ENCODE measurements around the gene SLC12A4.
"Not testable (repeated sequence)": the region's sequence is repeated elsewhere in the genome, so short reads cannot be mapped to it uniquely, and the experiment has no call there.

Gene SLC12A4

DNA sequence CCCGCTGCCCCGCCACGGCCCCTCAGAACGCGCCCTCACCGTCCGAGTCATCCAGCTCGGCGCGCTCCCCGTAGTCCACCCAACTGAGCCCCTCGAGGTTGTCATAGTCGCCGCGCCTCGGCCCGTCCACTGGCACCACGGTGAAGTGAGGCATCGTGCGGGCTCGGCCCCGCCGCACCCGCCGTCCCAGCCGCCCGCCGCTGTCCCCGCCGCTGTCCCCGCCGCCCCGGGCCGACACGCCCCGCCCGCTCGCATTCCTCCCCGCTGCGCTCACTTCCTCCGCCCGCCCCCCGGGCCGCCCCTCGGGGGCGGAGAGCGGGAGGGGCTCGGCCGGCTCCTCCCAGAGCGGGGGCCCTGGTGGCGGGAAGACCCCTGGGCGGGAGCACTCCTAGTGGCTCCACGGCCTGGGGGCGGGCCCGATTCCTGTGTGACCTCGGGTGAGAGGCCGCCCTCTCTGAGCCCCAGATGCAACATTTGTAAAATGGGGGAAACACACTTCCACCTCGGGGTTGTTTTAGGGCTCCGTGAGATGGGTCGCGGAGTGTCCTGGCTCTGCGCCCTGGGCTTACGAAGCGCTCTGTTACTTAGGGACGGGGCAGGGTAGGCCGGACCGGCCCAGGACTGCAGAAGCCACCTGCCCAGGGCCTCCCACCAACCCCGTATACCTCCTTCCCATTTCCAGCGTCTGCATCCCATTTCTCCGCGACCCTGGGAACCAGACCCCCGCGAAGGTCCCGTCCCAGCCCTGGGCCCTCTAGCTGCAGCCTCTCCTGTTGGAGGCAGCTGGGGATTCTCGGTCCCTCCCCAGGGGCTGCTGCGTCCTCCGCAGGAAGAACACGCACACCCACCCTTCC, at the start of gene SLC12A4:
Gene SLC12A4, minus strand, starts transcription at position 238 of the 854 bp plus-strand sequence. Its CDS starts 84 bp downstream, at position 154.
- DNase-seq, result peak; percentile 78

DNA sequence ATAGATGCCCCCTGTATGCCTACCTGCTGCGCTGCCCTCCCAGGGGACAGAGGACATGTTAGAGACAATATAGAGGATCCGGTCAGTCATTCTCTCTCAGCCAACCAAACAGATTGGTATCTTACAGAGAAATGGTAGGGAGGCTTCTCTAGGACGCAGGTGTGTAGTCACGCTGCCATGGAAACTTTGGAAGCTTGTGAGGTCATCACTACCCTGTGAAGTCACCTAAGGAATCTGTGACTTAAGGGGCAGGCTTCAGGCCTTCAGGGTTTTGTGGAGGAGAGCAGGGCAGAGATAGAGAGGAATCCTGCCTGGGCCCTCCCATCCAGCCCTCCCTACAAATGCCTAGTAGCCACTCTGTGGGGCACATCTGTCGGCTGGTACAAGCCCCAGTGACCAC, 47.2 kb upstream of the SLC12A4 start, which contains the start of gene DPEP2NB:
Gene DPEP2NB, minus strand, starts transcription at position 231 of the 400 bp plus-strand sequence. Its CDS starts 141 bp downstream, at position 90.
- no peak for DNase-seq

GRCh38 chr16:68013440-68013839, 45.0 kb upstream of the SLC12A4 start:
- no peak for DNase-seq

DNA sequence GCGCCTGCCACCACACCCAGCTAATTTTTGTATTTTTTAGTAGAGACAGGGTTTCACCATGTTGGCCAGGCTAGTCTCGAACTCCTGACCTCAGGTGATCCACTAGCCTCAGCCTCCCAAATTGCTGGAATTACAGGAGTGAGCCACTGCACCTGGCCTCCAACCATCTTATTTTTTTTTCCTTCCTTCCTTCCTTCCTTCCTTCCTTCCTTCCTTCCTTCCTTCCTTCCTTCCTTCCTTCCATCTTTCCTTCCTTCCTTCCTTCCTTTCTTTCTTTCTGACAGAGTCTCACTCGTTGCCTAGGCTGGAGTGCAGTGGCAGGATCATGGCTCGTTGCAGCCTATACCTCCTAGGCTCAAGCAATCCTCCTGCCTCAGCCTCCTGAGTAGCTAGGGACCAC, 41.4 kb upstream of the SLC12A4 start:
- DNase-seq, result not testable (repeated sequence)

- no peak for DNase-seq
Measured at GRCh38 chr16:68009157-68009735, 40.8 kb upstream of the SLC12A4 start.

DNA sequence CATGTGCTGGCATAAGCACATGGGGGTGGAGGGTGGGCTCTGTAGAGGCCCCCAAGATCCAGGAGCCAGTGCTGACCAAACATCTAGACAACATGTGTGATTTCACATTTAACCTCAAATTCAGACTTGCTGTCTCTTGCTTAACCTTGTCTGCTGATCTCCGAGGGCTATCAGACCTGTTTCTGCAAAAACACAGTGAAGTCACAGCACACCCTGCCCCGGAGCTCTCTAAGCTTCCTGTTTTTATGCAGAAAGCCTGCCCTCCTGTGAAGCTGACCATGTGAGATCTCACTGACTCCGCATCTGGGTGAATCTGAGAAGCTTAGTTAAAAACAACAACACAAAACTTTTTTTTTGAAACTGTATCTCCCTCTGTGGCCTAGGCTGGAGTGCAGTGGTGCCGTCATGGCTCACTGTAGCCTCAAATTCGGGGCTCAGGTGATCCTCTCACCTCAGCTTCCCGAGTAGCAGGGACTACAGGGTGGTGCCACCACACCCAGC, 37.4 kb upstream of the SLC12A4 start:
- peak; percentile 48 for DNase-seq

DNA sequence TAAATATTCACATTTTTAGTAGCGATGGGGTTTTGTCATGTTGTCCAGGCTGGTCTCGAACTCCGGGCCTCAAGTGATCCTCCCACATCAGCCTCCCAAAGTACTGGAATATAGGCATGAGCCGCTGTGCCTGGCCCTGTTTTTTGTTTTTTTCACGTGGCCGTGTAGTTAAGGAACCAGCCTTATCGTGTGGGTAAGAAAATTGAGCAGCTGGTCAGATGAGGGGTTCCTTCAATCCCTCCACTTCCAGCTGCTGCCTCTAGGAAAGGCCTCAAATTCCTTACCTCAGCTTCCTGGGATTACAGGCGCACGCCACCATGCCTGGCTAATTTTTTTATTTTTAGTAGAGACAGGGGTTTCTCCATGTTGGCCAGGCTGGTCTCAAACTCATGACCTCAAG, 36.8 kb upstream of the SLC12A4 start:
- no peak for DNase-seq

DNA sequence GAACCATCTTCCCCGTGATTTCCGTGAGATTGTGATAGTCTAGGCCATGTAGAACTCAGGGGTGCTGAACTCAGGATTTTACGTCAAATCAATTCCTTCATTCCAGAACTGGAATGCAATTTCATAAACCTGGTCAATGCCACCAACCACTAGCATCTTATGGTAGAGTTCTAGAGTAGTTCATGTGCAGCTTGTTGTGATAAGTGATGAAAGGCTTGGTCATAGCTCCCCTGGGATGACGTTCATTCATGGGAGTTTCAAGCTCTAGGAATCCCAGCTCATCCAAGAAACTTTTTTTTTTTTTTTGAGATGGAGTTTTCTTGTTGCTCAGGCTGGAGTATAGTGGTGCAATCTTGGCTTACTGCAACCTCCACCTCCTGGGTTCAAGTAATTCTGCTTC, 34.6 kb upstream of the SLC12A4 start:
- DNase-seq, result no peak

DNA sequence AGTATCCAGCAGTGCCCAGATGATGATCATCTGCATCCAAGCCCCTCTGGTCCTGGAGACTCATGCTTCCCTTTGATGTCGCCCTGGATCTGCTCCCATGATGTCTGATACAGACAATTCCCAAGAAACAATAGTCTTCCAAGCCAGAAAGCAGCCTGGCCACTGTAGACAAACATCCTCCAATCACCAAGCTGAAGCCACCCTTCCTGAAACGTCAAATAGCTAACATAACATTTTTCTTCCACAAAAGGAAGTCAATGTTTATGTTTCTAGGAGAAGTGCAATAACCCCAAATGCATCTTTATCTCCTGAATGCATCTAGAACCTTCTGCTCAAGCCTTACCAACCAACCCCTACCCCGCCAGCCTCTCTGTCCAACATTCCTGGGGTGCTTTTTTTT, 32.0 kb upstream of the SLC12A4 start:
- no peak for DNase-seq

GRCh38 chr16:67999985-68000384, 31.5 kb upstream of the SLC12A4 start:
- no peak for DNase-seq

DNA sequence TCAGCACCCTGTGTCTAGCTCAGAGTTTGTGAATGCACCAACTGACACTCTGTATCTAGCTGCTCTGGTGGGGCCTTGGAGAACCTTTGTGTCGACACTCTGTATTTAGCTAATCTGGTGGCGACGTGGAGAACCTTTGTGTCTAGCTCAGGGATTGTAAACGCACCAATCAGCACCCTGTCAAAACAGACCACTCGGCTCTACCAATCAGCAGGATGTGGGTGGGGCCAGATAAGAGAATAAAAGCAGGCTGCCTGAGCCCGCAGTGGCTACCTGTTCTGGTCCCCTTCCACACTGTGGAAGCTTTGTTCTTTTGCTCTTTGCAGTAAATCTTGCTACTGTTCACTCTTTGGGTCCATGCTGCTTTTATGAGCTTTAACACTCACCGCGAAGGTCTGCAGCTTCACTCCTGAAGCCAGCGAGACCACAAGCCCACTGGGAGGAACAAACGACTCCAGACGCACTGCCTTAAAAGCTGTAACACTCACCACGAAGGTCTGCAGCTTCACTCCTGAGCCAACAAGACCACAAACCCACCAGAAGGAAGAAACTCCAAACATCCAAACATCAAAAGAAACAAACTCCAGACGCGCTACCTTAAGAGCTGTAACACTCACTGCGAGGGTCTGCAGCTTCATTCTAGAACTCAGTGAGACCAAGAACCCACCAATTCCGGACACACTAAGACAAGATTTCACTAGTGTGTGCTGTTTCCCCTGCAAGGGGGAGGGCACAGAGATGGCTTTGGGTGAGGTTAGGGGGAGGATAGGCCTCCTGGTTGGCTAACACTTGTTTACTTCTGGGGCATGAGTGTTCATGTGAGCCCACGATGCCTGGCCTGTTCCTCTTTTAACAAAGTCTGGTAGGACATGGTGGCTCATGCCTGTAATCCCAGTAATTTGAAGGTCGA, 30.6 kb upstream of the SLC12A4 start, which contains the start of gene DPEP2:
Gene DPEP2, minus strand, starts transcription at position 706 of the 910 bp plus-strand sequence. CDS start 6,272 bp downstream, outside the sequence.
- peak; percentile 42 for DNase-seq

DNA sequence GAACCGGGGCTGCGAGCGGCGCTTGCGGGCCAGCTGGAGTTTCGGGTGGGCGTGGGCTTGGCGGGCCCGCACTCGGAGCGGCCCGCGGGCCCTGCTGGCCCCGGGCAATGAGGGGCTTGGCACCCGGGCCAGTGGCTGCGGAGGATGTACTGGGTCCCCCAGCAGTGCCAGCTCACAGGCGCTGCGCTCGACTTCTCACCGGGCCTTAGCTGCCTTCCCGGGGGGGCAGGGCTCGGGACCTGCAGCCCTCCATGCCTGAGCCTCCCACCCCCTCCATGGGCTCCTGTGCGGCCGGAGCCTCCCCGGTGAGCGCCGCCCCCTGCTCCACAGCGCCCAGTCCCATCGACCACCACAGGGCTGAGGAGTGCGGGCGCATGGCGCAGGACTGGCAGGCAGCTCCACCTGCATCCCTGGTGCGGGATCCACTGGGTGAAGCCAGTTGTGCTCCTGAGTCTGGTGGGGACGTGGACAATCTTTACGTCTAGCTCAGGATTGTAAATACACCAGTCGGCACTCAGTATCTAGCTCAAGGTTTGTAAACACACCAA, 29.9 kb upstream of the SLC12A4 start:
- not testable (repeated sequence) for DNase-seq

- no peak for DNase-seq
Measured at GRCh38 chr16:67996666-67997065, 28.2 kb upstream of the SLC12A4 start.

DNA sequence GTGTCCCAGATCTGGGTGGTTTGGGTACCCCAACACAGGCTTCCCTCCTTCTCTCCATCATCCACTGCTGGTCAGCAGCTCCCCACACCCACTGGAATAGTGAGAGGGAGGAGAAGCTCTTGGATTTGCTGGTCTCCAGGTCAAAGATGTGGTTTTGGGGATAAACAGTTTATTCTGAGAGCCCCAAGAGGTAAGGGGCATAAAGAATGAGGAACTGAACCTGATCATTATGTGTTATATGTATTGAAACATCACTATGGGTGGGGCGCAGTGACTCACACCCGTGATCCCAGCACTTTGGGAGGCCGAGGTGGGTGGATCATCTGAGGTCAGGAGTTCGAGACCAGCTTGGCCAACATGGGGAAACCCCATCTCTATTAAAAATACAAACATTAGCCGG, 27.0 kb upstream of the SLC12A4 start:
- DNase-seq, result no peak

GRCh38 chr16:67994040-67994408, 25.6 kb upstream of the SLC12A4 start:
- not testable (repeated sequence) for DNase-seq

DNA sequence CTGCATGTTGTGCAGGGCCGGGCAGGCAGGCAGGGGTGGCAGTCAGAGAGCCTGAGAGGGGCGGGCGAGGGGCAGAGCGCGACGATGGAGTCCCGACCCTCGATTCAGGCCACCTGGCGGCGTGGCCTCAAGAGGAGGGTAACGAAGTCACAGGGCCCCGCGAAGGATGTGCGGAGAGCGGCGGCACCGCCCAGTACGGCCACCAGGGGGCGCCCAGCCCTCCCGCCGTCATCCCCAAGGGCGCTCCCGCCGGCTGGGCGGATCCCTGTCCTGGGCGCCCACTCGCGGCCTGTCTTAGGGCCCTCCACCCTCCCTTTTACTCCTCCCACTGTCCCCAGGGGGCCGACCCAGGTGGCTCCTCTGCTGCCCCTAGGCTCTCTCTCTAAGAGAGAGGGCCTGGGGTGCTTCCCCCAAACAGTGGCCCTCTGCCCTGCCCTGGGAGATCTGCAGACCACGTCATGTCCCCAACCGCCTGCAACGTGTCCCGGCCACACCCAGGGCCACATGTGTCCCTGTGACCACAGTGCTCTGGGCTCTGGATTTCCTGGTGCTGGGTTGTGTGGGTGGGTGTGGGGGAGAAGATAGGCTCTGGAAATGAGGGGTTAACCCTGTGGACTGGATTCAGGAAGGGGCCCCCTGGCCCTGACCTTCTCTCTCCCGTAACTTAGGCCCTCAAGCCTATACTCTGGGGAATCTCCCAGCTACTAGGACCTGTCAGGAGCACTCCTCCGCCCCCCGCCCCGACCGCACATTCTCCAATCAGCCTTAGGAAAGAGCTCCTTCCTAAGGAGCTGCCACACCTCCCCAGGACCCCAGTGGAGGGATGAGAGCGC, 25.0 kb upstream of the SLC12A4 start:
- peak; percentile 76 for DNase-seq

DNA sequence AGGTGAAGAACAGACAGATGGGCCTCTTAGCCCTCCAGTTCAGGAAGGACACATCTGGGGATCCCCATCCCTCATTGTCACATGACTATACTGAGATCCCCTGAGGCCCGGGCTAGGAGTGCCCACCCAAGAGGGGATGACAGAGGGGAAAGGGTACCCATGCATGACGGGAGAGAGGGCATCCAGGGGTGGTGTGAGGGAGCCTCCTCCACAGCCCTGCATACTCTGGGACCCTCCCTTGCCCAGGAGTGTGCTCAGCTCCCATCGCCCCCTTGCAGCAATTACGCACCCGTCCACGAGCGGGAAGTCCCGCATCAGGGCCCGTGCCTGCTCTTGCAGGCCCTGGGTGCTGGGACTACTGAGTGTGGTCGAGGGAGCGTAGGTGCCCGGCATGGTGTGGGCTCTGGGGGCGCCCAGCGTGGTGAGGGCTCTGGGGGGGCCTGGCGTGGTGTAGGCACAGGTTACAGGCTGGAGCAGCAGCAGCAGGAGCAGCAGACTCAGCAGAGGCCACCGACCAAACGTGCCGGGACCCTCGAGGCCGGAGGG, 24.3 kb upstream of the SLC12A4 start:
- no peak for DNase-seq

DNA sequence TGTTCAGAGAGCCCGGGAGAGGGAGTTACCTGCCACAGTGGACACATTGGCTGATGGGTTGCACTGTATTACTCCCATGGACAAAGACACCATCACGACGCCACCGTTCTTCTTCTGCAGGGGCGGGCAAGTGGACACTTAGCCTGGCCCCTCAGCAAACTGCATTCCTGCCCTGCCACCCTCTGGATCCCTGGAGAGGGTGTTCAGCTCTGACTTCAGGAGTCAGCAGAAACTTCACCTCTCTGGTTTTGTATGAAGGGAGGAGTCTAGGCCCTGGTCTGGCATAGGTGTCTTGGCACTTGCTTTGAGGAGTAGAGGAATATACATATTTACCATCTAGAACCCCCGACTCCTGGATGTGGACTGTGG, 21.6 kb upstream of the SLC12A4 start:
- no peak for DNase-seq

DNA sequence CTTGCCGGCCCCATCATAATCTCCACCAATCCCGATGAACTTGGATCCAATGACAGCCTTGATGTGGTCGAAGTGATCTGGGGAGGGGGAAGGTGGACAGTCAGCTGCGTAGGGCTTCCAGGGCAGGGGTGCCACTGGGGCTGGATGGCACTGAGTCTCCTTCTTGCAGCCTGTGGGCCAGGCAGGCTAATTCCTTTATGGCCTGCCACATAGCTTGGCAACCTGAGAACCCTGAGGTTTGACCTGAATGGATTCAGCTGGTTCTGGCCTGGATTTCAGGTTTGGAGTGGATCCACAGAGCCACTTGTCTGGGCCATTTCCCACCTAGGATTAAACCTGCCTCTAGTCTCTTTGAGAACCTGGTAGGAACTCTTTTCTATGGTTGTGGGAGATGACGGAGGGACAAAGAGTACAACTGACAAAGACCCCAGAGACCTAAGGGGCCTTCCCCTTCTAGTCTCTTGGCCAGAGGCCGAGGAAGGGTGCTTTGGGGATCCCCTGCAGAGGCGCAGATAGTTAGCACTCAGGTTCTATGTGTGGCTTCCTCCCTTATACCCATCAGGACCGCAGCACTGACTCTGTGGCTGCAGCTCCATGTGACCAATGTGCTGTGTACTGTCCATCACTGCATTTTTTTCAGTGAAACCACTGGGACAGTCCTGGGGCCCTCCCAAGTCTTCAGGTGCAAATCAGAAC, 21.0 kb upstream of the SLC12A4 start:
- DNase-seq, result no peak

- no peak for DNase-seq
Measured at GRCh38 chr16:67988675-67989074, 20.2 kb upstream of the SLC12A4 start.
